Articular chondrocyte of knee joint (primary cell): ENCODE data around the gene CD8B2. TPM values are rescaled to one million over a fixed set of nuclear protein-coding genes. Genes with fewer than 3 reads are reported as not detected.

Experiments
- total RNA-seq: library from RNA; depleted of rRNA; stranded (reverse); fragments of >200 nt; gene quantifications from 2 replicates; pipeline ENCODE4 v1.2.3, GENCODE V29; 2012

The CD8B2 gene
- total RNA-seq, result 0.13 and 0.43 TPM in 2 replicates

DNA sequence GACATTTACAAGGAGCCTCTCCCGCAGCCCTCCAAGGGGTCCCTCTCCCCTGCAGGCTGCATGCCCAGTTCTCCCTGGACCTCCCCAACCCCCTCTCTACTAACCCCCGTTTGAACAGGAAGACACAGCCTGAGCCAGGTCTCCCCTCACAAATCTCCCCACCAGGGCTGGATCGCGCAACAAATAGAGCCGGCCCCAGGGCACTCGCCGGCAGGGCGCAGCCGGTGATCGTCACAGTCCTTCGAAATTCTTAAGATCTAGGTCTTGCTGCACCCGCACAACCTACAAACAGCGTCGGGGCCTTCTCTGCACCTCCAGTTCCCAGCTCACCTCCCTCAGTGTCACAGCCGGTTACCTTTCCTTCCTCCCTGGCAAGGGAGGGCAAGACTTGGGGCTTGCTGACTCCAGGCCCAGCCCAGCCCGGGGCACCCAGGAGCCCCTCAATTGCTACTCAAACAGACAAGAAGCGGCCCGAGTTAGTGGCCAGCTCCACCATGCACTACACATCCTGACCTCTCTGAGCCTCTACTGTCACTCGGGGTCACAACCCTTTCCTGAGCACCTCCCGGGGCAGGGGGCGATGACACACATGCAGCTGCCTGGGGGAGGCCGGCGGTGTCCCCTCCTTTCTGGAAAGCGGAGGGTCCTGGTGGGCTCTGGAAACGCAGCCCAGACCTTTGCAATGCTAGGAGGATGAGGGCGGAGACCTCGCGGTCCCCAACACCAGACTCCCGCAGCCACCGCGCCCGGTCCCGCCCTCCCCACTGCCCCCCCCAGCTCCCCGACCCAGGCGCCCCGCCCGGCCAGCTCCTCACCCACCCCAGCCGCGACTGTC, at the start of gene CD8B2:
Gene CD8B2 (plus strand): TSS at position 814 of the 835 bp plus-strand sequence. CDS start 63 bp downstream, outside the sequence.

GRCh38 chr2:106468107-106468506, 19.1 kb upstream of the CD8B2 start, which contains the start of gene RGPD3:
RGPD3 (minus strand) TSS chr2:106468413; CDS start chr2:106468288, 125 bp downstream.

Other genes starting within 250 kb of the CD8B2 start
- gene RGPD3, start 19.0 kb upstream of the CD8B2 start, total RNA-seq, result 0.65 and 1.2 TPM in 2 replicates